ENCODE results near the gene LASP1.
A peak's percentile ranks its signal among the peaks of the same experiment; 100 is the strongest.
"Not testable (repeated sequence)": the region's sequence is repeated elsewhere in the genome, so short reads cannot be mapped to it uniquely, and the experiment has no call there.

The LASP1 gene

DNA sequence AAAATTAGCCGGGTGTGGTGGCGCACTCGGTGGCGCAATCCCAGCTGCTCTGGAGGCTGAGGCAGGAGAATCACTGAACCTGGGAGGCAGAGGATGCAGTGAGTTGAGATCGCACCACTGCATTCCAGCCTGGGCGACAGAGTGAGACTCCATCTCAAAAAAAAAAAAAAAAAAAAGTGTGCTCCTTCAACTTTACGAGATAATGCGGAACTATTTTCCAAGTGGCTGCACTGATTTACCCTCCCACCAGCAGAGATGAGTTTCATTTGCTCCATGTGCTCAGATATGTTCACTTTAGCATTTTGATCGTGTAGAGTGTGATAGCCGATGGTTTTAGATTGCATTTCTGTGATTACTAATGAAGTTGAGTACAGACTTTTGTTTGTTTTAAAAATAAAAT lies 35.5 kb downstream of the LASP1 start:
- Mint-ChIP-seq H3K27me3 (no peaks in the 10 kb centered on the region), H3K36me3 (ENCODE audit: low read depth) (peaks cover 22% of the 10 kb centered on the region), H3K4me1 (peaks cover 58% of the 10 kb centered on the region), H3K9me3 (no peaks in the 10 kb centered on the region), H3K27ac (peak overlapping the region; percentile 27), H3K4me3 (no peak overlapping the region)
- DNase-seq (no peak), ATAC-seq (no peak)

- H3K4me3 Mint-ChIP-seq: no peak overlapping the region
- DNase-seq: no peak
- H3K9me3 Mint-ChIP-seq: no peaks in the 10 kb centered on the region
- no peaks in the 10 kb centered on the region for H3K27me3 Mint-ChIP-seq
- H3K27ac Mint-ChIP-seq: peak overlapping the region; percentile 73
- no peak for ATAC-seq
- H3K36me3 Mint-ChIP-seq (ENCODE audit: low read depth): peaks cover 25% of the 10 kb centered on the region
- peaks cover 46% of the 10 kb centered on the region for H3K4me1 Mint-ChIP-seq
These were observed 36.8 kb downstream of the LASP1 start for GRCh38 chr17:38906460-38907228.

GRCh38 chr17:38907930-38908675 lies 38.2 kb downstream of the LASP1 start:
- Mint-ChIP-seq H3K4me3 (no peak overlapping the region), H3K27ac (peak overlapping the region; percentile 65), H3K36me3 (ENCODE audit: low read depth) (peaks cover 23% of the 10 kb centered on the region)

GRCh38 chr17:38908676-38909181 lies 38.9 kb downstream of the LASP1 start:
- Mint-ChIP-seq H3K9me3 (no peaks in the 10 kb centered on the region), H3K36me3 (ENCODE audit: low read depth) (peaks cover 20% of the 10 kb centered on the region), H3K4me3 (no peak overlapping the region), H3K4me1 (peaks cover 37% of the 10 kb centered on the region), H3K27me3 (no peaks in the 10 kb centered on the region), H3K27ac (peak overlapping the region; percentile 65)
- ATAC-seq (peak; percentile 30), DNase-seq (no peak)

More at GRCh38 chr17:38907930-38908675, 38.2 kb downstream of the LASP1 start:
- Mint-ChIP-seq H3K4me1 (peaks cover 41% of the 10 kb centered on the region), H3K27me3 (no peaks in the 10 kb centered on the region), H3K9me3 (no peaks in the 10 kb centered on the region)
- ATAC-seq (no peak), DNase-seq (no peak)

GRCh38 chr17:38910325-38910724 lies 40.5 kb downstream of the LASP1 start:
- Mint-ChIP-seq H3K9me3 (no peaks in the 10 kb centered on the region), H3K4me3 (no peak overlapping the region), H3K4me1 (peaks cover 32% of the 10 kb centered on the region), H3K36me3 (ENCODE audit: low read depth) (peaks cover 14% of the 10 kb centered on the region), H3K27me3 (no peaks in the 10 kb centered on the region), H3K27ac (no peak overlapping the region)
- ATAC-seq (no peak), DNase-seq (no peak)

GRCh38 chr17:38911081-38911730 lies 41.3 kb downstream of the LASP1 start:
- H3K36me3 Mint-ChIP-seq (ENCODE audit: low read depth): peaks cover 17% of the 10 kb centered on the region
- no peaks in the 10 kb centered on the region for H3K27me3 Mint-ChIP-seq
- H3K4me1 Mint-ChIP-seq: peaks cover 26% of the 10 kb centered on the region
- DNase-seq: no peak
- no peaks in the 10 kb centered on the region for H3K9me3 Mint-ChIP-seq
- ATAC-seq: no peak
- H3K27ac Mint-ChIP-seq: no peak overlapping the region
- H3K4me3 Mint-ChIP-seq: no peak overlapping the region

GRCh38 chr17:38911731-38912081 lies 41.8 kb downstream of the LASP1 start:
- not testable (repeated sequence) for ATAC-seq, H3K9me3 Mint-ChIP-seq, H3K4me3 Mint-ChIP-seq, H3K27ac Mint-ChIP-seq, H3K27me3 Mint-ChIP-seq, DNase-seq
- H3K4me1 Mint-ChIP-seq: peaks cover 22% of the 10 kb centered on the region
- H3K36me3 Mint-ChIP-seq (ENCODE audit: low read depth): peaks cover 18% of the 10 kb centered on the region

DNA sequence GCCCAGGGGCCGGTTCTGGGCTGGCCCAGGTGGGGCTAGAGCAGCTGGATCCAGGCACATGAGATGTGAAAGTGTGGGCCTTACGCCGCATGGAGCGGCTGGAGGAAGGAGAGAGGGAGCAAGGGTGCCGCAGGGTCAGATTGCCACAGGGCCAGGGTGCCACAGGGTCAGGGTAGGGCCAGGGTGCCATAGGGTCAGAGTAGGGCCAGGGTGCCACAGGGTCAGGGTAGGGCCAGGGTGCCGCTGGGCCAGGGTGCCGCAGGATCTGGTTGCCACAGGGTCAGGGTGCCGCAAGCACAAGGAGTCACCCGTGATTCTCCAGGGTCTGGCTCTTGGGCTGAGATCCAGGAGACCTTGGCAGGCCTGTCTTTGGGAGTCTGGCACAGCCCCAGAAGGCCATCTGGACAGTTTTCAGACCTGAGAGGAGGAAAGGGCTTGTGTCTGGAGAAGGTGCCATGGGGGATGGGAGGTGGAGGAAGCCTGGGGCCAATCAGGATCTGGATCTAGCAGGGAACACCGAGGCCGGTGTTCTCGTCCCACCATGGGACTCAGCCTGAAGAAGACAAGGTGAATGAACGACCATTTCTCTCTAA lies 42.5 kb downstream of the LASP1 start:
- peaks cover 25% of the 10 kb centered on the region for H3K36me3 Mint-ChIP-seq (ENCODE audit: low read depth)
- no peak overlapping the region for H3K27ac Mint-ChIP-seq
- H3K9me3 Mint-ChIP-seq: no peaks in the 10 kb centered on the region
- peaks cover 19% of the 10 kb centered on the region for H3K4me1 Mint-ChIP-seq
- H3K4me3 Mint-ChIP-seq: no peak overlapping the region
- DNase-seq: no peak
- no peaks in the 10 kb centered on the region for H3K27me3 Mint-ChIP-seq
- no peak for ATAC-seq

GRCh38 chr17:38914741-38915638 lies 45.1 kb downstream of the LASP1 start:
- Mint-ChIP-seq H3K4me1 (peaks cover 10% of the 10 kb centered on the region), H3K36me3 (ENCODE audit: low read depth) (peaks cover 40% of the 10 kb centered on the region), H3K4me3 (no peak overlapping the region), H3K9me3 (no peaks in the 10 kb centered on the region), H3K27me3 (no peaks in the 10 kb centered on the region), H3K27ac (peak overlapping the region; percentile 49)
- DNase-seq (no peak), ATAC-seq (no peak)

DNA sequence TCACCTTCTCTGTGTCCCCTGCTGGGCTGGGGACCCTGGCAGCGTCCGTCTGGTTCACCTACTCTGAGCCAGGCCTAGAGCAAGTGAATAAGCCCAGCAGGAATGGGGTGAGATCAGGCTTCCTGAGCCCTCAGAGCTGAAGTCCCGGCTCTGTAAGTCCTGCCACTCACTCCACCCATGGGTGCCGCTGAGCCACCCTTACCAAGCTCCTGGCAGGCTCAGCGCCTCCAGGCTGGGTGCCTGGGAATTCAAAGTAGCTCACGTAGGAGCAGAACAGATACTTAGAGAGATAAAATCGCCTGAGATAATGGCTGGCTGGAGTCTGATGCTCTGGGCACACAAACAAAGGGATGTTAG lies 45.8 kb downstream of the LASP1 start:
- peaks cover 40% of the 10 kb centered on the region for H3K36me3 Mint-ChIP-seq (ENCODE audit: low read depth)
- ATAC-seq (no peak), DNase-seq (no peak)
- no peak overlapping the region for H3K4me3 Mint-ChIP-seq
- no peak overlapping the region for H3K27ac Mint-ChIP-seq
- H3K9me3 Mint-ChIP-seq: no peaks in the 10 kb centered on the region
- no peaks in the 10 kb centered on the region for H3K27me3 Mint-ChIP-seq
- peaks cover 13% of the 10 kb centered on the region for H3K4me1 Mint-ChIP-seq

GRCh38 chr17:38916771-38917170 lies 46.9 kb downstream of the LASP1 start:
- H3K4me1 Mint-ChIP-seq: peaks cover 18% of the 10 kb centered on the region
- DNase-seq (no peak), ATAC-seq (no peak)
- H3K9me3 Mint-ChIP-seq: no peaks in the 10 kb centered on the region
- H3K27me3 Mint-ChIP-seq: no peaks in the 10 kb centered on the region
- peak overlapping the region; percentile 45 for H3K27ac Mint-ChIP-seq
- no peak overlapping the region for H3K4me3 Mint-ChIP-seq
- H3K36me3 Mint-ChIP-seq (ENCODE audit: low read depth): peaks cover 37% of the 10 kb centered on the region

GRCh38 chr17:38917259-38917658 lies 47.4 kb downstream of the LASP1 start:
- no peaks in the 10 kb centered on the region for H3K9me3 Mint-ChIP-seq
- H3K27me3 Mint-ChIP-seq: no peaks in the 10 kb centered on the region
- H3K36me3 Mint-ChIP-seq (ENCODE audit: low read depth): peaks cover 37% of the 10 kb centered on the region
- H3K4me3 Mint-ChIP-seq: no peak overlapping the region
- no peak for ATAC-seq
- peak overlapping the region; percentile 45 for H3K27ac Mint-ChIP-seq
- no peak for DNase-seq
- H3K4me1 Mint-ChIP-seq: peaks cover 22% of the 10 kb centered on the region

- ATAC-seq (no peak), DNase-seq (no peak)
- H3K4me1 Mint-ChIP-seq: peaks cover 22% of the 10 kb centered on the region
- peaks cover 35% of the 10 kb centered on the region for H3K36me3 Mint-ChIP-seq (ENCODE audit: low read depth)
- no peak overlapping the region for H3K4me3 Mint-ChIP-seq
- H3K27me3 Mint-ChIP-seq: no peaks in the 10 kb centered on the region
- H3K9me3 Mint-ChIP-seq: no peaks in the 10 kb centered on the region
- no peak overlapping the region for H3K27ac Mint-ChIP-seq
These were observed 48.5 kb downstream of the LASP1 start for GRCh38 chr17:38918129-38918913.
